ENCODE measurements around the gene UGCG. TPM values are rescaled to one million over a fixed set of nuclear protein-coding genes. Genes with fewer than 3 reads are reported as not detected.
"Not testable (repeated sequence)": the region's sequence is repeated elsewhere in the genome, so short reads cannot be mapped to it uniquely, and the experiment has no call there.

UGCG gene
- total RNA-seq, 2 experiments from 2014 or later, result 28.9 to 29.8 TPM

DNA sequence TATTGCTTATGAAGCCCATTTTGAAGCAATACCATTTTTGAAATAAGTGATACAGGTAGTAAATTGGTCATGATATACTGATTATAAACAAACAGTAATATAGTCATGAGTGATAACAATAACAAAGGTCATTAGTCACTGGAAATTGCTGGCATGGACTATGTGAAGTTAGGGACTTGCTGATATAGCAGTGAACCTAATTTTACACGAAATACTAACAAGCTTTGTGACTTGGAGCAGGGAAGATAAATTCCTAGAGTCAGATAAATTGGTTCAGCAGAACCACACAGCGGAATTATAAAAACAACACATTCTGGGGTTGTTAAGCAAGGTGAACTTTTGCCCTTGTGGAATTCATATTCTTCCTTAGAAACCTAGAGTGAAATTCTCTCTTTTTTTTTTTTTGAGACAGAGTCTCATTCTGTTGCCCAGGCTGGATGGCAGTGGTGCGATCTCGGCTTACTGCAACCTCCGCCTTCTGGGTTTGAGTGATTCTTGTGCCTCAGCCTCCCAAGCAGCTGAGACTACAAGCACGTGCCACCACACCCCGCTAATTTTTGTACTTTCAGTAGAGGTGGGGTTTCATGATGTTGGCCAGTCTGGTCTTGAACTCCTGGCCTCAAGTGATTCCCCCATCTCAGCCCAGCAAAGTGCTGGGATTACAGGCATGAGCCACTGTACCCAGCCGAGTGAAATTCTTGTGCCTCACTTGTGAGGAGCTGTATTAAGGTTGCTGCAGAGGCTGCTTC lies 6.0 kb downstream of the UGCG start:
- Mint-ChIP-seq H3K36me3 (peaks cover 26% of the 10 kb centered on the region), H3K9me3 (no peaks in the 10 kb centered on the region), H3K4me3 (no peak overlapping the region), H3K27me3 (no peaks in the 10 kb centered on the region), H3K27ac (no peak overlapping the region), H3K4me1 (peaks cover 32% of the 10 kb centered on the region)
- no peak for DNase-seq

DNA sequence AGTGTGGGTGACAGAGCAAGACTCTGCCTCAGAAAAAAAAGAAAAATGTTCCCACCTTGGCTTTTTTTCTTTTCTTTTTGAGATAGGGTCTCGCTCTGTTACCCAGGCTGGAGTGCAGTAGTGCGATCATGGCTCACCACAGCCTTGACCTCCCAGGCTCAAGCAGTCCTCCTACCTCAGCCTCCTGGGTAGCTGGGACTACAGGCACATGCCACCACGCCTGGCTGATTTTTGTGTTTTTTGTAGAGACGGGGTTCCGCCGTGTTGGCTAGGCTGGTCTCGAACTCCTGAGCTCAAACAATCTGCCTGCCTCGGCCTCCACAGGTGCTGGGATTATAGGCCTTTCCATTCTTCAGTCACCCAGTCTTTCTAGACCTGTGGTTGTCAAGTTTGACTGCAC lies 6.9 kb downstream of the UGCG start:
- H3K4me3 Mint-ChIP-seq, H3K27ac Mint-ChIP-seq, H3K9me3 Mint-ChIP-seq, H3K27me3 Mint-ChIP-seq, DNase-seq: not testable (repeated sequence)
- peaks cover 41% of the 10 kb centered on the region for H3K4me1 Mint-ChIP-seq
- H3K36me3 Mint-ChIP-seq, result peaks cover 34% of the 10 kb centered on the region

DNA sequence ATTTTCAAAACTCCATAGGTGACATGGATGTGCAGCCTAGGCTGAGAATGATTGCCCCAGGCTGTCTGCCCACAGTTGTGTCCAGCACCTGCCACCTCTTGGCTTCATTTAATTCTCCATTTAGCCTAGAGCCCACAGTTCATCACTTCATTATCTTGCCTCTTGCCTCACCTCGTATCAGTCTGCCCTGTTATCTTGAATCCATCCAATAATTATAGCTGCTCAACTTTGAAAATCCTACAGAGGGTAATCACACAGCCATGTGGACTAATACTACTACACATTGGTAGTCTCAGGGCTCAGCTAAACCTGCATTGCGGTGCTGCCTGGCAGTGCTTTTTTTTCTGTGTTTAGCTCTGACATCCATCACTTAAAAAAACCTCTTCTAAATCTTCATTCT lies 7.4 kb downstream of the UGCG start:
- H3K36me3 Mint-ChIP-seq, result peaks cover 36% of the 10 kb centered on the region
- no peaks in the 10 kb centered on the region for H3K27me3 Mint-ChIP-seq
- no peaks in the 10 kb centered on the region for H3K9me3 Mint-ChIP-seq
- H3K4me3 Mint-ChIP-seq, result no peak overlapping the region
- H3K27ac Mint-ChIP-seq, result no peak overlapping the region
- peaks cover 46% of the 10 kb centered on the region for H3K4me1 Mint-ChIP-seq
- no peak for DNase-seq

DNA sequence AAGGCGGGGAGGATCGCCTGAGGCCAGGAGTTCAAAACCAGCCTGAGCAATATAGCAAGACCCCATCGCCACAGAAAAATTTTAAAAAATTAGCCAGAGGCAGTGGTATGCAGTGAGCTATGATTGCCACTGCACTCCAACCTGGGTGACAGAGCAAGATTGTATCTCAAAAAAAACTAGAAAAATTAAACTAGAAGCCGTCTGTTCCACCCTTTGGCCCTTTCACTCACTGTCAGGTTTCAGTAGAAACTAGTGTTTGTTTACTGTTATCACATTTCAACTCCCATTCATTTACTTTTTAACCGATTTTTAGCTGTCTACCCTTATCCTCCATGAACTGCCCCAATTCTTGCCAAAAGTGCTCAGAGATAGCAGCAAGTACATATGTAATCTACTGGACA lies 8.3 kb downstream of the UGCG start:
- Mint-ChIP-seq H3K9me3 (no peaks in the 10 kb centered on the region), H3K4me3 (no peak overlapping the region), H3K27me3 (no peaks in the 10 kb centered on the region), H3K4me1 (peaks cover 52% of the 10 kb centered on the region), H3K27ac (no peak overlapping the region), H3K36me3 (peaks cover 40% of the 10 kb centered on the region)
- no peak for DNase-seq

DNA sequence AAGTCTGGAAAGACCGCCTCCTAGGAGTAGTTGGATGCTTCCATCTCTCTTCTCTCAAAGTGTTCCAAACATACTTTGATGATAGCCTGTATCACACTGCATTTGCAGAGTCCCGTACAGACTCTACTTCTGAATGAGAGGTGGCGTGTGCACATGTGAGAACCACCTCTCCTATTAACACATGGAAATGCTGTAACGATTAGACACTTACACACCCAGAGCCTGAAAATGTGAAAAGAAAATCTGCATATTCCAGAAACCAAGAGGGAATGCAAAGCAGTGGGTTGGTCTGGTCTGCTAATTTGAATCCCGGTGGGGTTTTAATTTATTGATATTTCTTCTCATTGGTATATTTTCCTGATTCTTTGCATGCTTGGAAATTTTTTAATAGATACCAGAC lies 10.5 kb downstream of the UGCG start:
- DNase-seq, result no peak
- Mint-ChIP-seq H3K4me1 (peaks cover 66% of the 10 kb centered on the region), H3K36me3 (peaks cover 52% of the 10 kb centered on the region), H3K4me3 (no peak overlapping the region), H3K9me3 (no peaks in the 10 kb centered on the region), H3K27ac (no peak overlapping the region), H3K27me3 (no peaks in the 10 kb centered on the region)

DNA sequence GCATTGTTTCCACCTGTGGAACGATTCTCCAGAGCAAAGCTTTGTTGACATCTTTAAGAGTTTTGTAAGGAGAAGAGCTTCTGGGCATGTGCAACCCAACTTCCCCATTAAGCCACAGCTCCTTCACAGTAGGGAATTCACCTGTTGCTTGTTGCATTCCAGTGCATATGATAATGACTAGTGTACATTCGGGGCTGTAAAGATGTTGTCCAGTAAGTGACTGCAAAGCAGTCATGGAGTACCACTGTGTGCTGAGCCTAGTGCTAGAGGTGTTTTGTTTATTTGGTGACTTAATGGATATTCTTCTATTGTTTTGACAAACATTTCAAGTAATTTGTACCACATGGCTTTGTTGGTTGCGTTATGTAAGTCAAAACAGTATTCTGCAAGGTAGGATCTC lies 12.8 kb downstream of the UGCG start:
- Mint-ChIP-seq H3K27me3 (no peaks in the 10 kb centered on the region), H3K4me3 (peak overlapping the region; percentile 19), H3K9me3 (peaks cover 2% of the 10 kb centered on the region), H3K4me1 (peaks cover 81% of the 10 kb centered on the region), H3K27ac (peak overlapping the region; percentile 57), H3K36me3 (peaks cover 53% of the 10 kb centered on the region)
- DNase-seq, result no peak

GRCh38 chr9:111910428-111910827 lies 13.8 kb downstream of the UGCG start:
- peaks cover 55% of the 10 kb centered on the region for H3K36me3 Mint-ChIP-seq
- H3K9me3 Mint-ChIP-seq, result peaks cover 2% of the 10 kb centered on the region
- peaks cover 85% of the 10 kb centered on the region for H3K4me1 Mint-ChIP-seq
- H3K27me3 Mint-ChIP-seq, result no peaks in the 10 kb centered on the region
- peak overlapping the region; percentile 9 for H3K4me3 Mint-ChIP-seq
- H3K27ac Mint-ChIP-seq, result peak overlapping the region; percentile 57
- DNase-seq, result no peak

DNA sequence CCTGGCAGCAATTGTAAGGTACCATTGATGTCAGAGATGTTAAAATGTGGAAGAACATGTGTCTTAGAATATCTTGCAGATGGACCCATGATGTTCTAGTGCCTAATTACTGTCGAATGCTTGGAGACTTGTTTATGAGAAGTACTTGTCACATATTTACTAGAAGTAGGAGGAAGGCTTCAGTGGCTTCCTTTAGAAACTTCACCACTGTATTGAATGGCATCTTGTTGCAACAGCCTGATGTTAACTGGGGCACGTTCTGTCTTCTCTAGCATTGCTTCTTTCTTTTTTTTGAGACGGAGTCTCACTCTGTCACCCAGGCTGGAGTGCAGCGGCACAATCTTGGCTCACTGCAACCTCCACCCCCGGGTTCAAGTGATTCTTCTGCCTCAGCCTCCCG lies 16.5 kb downstream of the UGCG start:
- no peak overlapping the region for H3K4me3 Mint-ChIP-seq
- no peaks in the 10 kb centered on the region for H3K27me3 Mint-ChIP-seq
- peaks cover 2% of the 10 kb centered on the region for H3K9me3 Mint-ChIP-seq
- H3K4me1 Mint-ChIP-seq, result peaks cover 87% of the 10 kb centered on the region
- H3K27ac Mint-ChIP-seq, result peak overlapping the region; percentile 81
- DNase-seq, result no peak
- H3K36me3 Mint-ChIP-seq, result peaks cover 53% of the 10 kb centered on the region

DNA sequence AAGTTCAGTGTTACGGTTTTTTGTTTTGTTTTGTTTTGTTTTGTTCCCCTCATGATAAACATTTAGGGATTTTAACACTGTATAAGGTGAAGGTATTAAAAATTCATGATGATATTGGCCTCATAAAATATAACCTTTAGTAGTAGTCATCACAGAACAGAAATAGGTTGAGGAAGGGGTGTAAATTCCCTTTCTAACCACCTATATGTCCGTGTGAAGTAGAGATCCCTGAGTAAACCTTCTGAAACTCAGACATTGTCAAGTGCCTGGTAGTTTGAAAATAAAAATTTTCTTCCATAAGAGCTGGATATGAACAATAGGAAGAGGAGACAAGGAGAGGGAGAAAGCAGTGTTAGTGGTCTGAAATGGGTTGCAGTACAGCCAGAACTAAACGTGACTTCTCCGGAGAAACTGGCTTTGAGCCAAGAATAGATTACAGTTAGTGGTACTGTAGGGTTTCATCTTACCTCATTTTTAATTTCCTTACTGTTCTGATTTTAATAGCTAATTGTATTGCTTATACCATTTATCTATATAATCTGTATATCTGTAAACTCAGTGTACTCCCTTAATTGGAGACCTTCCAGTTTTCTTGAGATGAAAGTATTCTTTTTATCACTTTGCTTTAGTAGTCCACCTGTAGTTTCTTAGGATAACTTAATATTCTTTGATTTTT lies 18.3 kb downstream of the UGCG start:
- no peak for DNase-seq
- Mint-ChIP-seq H3K4me1 (peaks cover 75% of the 10 kb centered on the region), H3K27ac (peak overlapping the region; percentile 91)

DNA sequence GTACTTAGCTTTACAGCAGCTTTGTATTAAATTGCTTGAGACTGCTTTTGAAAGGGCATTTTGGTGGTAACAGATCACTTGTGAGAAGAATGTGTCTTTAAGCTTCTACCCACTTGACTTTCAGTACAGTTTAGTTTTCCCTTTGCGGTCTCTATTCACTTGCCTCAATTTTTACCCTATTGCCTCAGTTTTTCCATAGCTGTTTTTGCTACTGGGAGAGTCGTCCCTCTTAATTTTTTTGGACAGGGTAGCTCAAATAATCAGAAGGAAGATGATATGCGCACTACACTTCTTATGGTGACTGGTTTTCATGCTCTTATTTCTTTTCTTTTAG lies 18.8 kb downstream of the UGCG start:
- Mint-ChIP-seq H3K4me3 (peak overlapping the region; percentile 49), H3K27me3 (no peaks in the 10 kb centered on the region), H3K36me3 (peaks cover 58% of the 10 kb centered on the region), H3K4me1 (peaks cover 70% of the 10 kb centered on the region), H3K9me3 (peaks cover 2% of the 10 kb centered on the region), H3K27ac (peak overlapping the region; percentile 91)
- DNase-seq, result no peak

More for the DNA sequence above, 18.3 kb downstream of the UGCG start:
- H3K9me3 Mint-ChIP-seq, result peaks cover 2% of the 10 kb centered on the region
- no peaks in the 10 kb centered on the region for H3K27me3 Mint-ChIP-seq
- peaks cover 56% of the 10 kb centered on the region for H3K36me3 Mint-ChIP-seq
- H3K4me3 Mint-ChIP-seq, result peak overlapping the region; percentile 49

DNA sequence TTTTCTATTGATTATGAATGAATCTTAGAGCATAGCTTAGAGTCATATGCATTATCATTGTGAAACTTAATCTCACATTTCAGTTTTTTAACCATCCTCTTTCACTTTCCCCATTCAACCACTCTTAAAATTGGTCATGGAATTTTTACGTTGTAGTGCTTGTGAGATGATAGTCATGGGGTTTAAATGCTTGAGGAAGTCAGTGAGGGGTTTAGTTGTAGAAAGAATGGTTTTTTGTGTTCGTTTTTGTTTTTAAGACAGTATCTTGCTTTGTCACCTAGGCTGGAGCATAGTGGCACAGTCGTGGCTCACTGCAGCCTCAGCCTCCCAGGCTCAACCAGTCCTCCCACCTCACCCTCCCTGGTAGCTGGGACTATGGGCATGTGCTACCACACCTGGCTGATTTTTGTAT lies 19.6 kb downstream of the UGCG start:
- peak; percentile 36 for DNase-seq
- H3K9me3 Mint-ChIP-seq, result peaks cover 2% of the 10 kb centered on the region
- H3K27ac Mint-ChIP-seq, result peak overlapping the region; percentile 87
- peaks cover 55% of the 10 kb centered on the region for H3K36me3 Mint-ChIP-seq
- no peaks in the 10 kb centered on the region for H3K27me3 Mint-ChIP-seq
- H3K4me3 Mint-ChIP-seq, result peak overlapping the region; percentile 32
- peaks cover 62% of the 10 kb centered on the region for H3K4me1 Mint-ChIP-seq

DNA sequence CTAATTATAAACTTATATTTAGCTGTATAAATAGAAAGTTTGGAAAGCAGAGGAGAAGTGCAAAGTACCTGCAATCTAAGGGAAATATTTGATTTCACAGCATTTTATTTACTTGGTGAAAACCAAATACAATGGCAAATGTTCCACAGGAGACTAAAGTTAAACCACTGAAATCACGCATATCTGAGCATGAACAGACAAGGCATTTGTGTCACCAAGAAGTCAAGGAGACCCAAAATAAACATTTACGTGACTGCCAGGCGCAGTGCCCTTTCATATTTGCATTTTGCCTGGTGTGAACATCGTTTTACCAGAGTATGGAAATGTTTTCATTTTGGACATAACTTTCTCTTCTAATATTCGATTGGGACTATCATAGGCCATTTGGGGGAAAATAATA lies 20.6 kb downstream of the UGCG start:
- no peak overlapping the region for H3K4me3 Mint-ChIP-seq
- no peak for DNase-seq
- peaks cover 2% of the 10 kb centered on the region for H3K9me3 Mint-ChIP-seq
- H3K36me3 Mint-ChIP-seq, result peaks cover 51% of the 10 kb centered on the region
- H3K4me1 Mint-ChIP-seq, result peaks cover 54% of the 10 kb centered on the region
- no peak overlapping the region for H3K27ac Mint-ChIP-seq
- no peaks in the 10 kb centered on the region for H3K27me3 Mint-ChIP-seq

DNA sequence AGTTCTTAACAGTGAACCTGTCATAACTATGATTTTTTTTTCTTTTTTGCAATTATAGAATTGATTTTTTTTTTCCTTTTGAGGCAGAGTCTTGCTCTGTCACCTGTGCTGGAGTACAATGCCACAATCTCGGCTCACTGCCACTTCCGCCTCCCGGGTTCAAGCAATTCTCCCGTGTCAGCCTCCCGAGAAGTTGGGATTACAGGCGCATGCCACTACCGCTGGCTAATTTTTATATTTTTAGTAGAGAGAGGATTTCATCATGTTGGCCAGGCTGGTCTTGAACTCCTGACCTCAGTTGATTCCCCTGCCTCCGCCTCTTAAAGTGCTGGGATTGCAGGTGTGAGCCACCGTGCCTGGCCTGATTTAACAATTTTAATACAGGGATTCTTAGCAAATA lies 21.4 kb downstream of the UGCG start:
- H3K9me3 Mint-ChIP-seq, result peaks cover 2% of the 10 kb centered on the region

GRCh38 chr9:111919875-111920274 lies 23.3 kb downstream of the UGCG start:
- Mint-ChIP-seq H3K4me1 (peaks cover 37% of the 10 kb centered on the region), H3K4me3 (no peak overlapping the region), H3K27me3 (no peaks in the 10 kb centered on the region), H3K36me3 (peaks cover 39% of the 10 kb centered on the region), H3K9me3 (no peaks in the 10 kb centered on the region), H3K27ac (no peak overlapping the region)
- DNase-seq, result no peak

More for the DNA sequence above, 21.4 kb downstream of the UGCG start:
- H3K36me3 Mint-ChIP-seq, result peaks cover 47% of the 10 kb centered on the region
- no peaks in the 10 kb centered on the region for H3K27me3 Mint-ChIP-seq
- H3K4me3 Mint-ChIP-seq, result no peak overlapping the region
- peaks cover 53% of the 10 kb centered on the region for H3K4me1 Mint-ChIP-seq
- no peak for DNase-seq
- peak overlapping the region; percentile 55 for H3K27ac Mint-ChIP-seq

DNA sequence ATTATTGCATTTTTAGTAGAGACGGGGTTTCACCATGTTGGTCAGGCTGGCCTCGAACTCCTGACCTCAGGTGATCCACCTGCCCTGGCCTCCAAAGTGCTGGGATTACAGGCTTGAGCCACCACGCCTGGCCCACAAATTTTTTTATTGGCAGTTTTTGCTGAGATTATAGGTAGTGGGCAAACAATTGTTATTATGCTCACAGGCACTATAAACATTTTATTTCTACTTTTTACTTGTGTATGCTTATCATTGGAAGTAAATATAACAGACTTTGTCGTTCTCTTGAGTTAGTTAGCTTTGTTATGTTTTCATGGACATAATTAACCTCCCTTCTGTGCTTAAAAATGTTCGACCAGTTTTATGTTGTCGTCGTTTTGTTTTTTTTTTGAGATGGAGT lies 23.9 kb downstream of the UGCG start:
- Mint-ChIP-seq H3K4me1 (peaks cover 33% of the 10 kb centered on the region), H3K27me3 (no peaks in the 10 kb centered on the region), H3K27ac (no peak overlapping the region), H3K9me3 (no peaks in the 10 kb centered on the region), H3K4me3 (no peak overlapping the region), H3K36me3 (peaks cover 35% of the 10 kb centered on the region)
- no peak for DNase-seq
